GM18909 (cell line): ENCODE measurements around the gene BRSK1.

ENCODE experiments used
- ATAC-seq: cut with Tn5 transposase; IDR thresholded peaks from one replicate; pipeline ENCODE4 v1.9.1; 2021; ENCODE audit warnings: mild to moderate bottlenecking; ENCODE audit not compliant: unreplicated experiment, poor library complexity

BRSK1 gene

DNA sequence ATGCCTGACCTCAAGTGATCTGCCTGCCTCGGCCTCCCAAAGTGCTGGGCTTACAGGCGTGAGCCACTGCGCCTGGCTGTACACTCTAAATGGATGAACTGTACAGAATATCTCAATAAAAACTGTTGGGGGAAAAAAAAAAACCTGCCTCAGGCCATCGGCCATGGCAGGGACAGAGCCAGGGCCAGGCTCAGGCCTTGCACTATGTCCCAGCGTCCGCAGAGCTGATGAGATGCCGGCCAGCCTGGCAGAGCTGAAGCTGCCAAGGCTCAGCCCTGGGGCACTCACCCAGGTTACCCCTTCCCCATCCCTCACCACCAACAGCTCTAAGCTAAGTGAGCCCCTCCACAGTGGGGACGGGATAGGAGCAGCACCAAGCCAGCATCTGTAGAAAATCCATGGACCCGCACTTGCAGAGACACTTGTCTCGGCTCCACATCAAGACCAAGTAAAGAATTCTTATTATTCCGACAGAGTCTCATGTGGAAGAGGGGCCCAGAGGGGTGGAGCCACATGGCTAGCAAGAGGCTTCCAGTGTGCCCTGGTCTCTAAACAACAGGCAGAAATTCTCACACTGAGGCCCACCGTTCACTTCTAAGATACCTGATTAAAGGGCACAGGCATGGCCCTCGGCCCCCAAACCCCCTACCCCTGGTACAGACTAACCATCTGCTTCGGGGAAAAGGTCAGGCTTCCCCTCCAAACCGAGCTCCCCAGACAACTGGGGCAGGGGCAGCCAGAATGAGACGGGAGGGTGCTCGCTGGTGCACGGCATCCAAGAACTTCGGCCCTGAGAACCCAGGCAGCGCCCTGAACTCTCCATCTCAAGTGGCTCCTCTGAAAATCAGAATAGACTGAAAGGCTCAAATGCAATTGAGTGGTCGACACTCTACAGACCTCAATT, 30.8 kb upstream of the BRSK1 start:
- ATAC-seq = no peak

DNA sequence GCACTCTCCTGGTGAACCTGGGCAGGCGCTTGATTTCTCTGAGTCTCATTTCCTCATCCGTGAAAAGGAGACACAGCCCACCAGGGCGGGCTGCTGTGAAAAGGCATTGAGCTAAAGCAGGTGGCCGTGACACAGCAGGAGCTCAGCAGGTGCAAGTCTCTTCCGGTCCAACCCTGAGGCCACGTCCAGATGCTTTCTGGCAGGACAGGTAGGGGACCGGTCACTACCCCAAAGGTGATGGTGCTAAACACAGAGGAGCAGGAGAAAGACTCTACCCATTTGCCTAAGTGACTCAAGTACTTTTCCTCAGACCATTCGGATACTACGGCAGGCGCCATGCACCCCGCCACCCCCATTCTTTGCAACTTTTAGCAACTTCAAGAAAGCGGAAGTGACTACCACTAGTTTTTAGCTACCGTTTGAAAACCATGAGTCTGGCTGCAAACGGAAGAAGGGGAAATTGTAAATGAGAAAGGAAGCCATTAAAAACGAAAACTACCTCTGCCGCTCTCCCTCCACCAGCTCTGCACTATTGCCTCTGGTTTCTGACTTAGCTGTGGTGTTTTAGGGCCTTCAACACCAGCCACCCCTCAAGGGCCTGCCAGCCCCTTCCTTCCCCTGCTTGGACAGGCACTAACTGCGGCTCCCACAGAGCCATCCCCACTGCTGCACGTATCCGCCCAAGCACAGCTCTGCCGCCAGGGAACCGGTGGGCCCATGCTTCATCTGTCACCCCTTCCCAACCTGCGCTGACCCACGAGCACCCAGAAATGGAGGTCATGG, 29.8 kb upstream of the BRSK1 start:
- peak; percentile 50 for ATAC-seq

DNA sequence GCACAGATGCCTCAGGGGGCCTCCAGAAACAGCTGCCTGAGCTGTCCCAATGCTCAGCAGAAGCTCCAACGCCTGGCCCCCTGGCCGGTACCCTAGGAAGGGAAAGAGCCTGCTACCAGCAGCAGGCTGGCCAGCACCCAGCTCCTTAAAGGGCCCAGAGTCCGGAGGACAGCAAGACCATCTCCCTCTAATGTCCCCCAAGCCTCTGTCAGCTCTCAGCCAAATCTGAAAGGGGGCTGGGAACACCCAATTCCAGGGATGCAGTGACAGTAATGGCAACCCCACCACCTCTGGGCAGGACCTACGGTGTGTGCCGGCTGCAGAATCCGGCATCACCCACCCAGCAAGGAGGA, 29.2 kb upstream of the BRSK1 start:
- no peak for ATAC-seq

- no peak for ATAC-seq
Measured at GRCh38 chr19:55255618-55256423, 28.0 kb upstream of the BRSK1 start.

- ATAC-seq = no peak
Measured at GRCh38 chr19:55256562-55257460, 27.0 kb upstream of the BRSK1 start.

DNA sequence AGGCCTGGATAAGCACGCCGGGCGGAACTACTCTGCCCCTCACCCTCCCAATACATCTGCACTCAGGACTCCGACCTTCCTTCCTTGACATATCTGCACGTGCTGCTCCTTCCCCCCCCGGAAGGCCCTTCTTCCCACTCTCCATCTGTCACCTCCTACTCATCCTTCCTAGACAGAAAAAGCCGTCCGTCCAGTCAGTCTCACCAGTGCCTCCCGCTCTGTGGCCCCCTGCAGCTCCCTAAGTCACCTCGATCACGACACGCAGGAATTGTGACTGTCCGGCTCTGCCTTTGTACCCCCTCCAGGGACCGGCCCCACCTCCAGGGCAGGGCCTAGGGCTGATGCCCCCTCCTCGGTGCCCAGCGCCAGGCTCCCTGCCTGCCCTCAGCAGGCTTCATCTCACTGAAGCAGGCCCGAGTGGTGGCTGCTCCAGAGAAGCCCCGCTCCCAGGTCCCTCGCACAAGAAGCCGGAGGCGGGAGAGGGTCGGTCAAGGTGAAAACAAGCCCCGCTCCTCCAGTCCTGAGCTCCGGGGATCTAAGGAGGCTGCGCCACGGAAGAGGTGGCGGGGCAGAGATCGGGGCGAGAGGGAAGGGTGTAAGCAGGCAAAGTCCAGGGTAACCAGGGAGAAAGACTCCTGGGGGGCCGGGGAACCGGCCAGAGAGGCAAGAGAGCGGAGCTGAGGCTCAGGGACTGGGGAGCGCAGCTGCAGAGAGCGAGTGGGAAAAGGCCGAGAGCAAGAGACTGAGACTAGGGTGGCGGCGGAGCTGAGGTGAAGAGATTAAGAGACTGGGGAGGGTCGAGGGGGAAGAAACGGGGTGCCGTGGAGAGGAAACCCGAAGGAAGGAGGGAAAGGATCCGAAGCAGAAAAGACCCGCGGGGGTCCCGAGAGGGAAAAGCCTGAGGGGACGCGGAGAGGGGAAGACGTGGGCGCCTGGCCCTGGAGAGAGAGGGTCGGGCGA, 26.1 kb upstream of the BRSK1 start:
- no peak for ATAC-seq

DNA sequence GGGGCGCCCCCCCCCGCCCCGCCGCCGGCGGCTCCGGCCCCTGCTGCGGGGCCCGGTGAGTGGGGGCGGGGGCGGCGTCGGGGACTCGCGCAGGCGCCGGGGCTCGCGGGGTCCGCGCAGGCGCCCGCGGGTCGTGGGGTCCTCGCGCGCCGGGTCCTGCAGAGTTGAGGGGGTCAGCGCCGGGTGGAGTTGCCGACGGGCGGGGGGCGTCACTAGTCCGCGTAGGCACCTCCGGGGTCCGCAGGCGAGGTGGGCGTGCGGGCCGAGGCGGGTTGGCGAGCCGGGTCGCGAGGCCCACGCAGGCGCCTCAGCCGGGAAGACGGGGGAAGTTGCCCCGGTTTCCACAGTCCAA, 25.3 kb upstream of the BRSK1 start:
- peak; percentile 14 for ATAC-seq

DNA sequence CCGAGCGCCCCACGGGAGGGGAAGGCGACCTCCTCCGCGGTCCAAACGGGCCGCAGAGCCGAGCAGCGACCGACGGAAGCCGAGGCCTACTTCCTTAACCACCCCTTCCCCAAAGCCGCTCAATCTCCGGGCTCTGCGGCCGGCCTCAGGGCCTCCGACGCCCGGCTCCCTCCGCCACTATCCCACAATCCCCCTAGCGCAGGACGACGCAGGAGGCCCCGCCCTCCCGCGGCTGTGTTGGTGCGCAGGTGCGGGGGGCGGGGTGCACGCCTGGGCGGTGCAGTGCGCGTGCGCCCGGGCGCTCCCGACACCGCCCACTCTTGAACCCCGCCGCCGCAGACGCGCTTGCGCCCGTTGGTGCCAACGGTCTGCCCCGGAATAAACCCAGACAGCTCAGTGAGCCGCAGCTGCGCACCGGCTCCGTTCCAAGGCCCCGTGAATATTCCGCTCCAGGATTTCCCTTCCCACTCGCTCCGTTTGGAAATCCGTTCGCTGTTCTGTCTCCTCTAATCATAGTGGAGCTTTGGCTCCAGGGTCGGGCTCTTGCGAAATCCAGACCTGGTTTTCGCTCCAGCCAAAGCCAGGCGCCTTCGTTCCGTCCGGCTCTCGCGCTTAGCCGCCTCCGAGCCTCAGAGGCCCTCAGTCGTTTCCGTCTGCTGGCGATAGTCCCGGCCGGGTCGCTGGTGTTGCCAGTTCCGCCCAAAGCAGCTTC, 24.8 kb upstream of the BRSK1 start, which contains the start of gene PPP6R1:
TSS of gene PPP6R1 (minus strand) at position 190 of the 712 bp plus-strand sequence. CDS start 11,914 bp downstream, outside the sequence.
- peak; percentile 72 for ATAC-seq

GRCh38 chr19:55259540-55260210, 24.1 kb upstream of the BRSK1 start:
- no peak for ATAC-seq

DNA sequence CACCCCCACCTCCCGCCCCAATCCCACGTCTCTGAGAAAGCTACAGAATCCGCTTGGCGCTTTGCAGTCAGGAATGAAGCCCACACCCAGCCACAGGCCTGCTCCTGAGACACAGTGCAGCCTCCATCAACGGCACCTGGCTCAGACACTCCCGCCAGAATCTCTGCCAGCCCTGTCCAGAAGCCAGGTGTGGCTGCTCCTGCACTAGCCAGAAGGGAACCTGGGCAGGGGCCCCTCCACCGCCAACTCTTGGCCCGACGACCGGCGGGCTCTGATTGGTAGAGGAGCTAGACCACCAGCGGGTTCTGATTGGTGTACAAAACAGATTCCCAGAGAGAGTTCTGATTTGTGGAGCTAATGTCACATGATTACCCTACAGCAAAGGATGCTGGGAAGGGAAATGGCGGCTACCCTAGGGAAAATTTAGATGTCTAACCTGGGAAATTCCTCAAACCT, 22.1 kb upstream of the BRSK1 start:
- ATAC-seq = no peak

- no peak for ATAC-seq
Measured at GRCh38 chr19:55262359-55262758, 21.4 kb upstream of the BRSK1 start.

- no peak for ATAC-seq
Measured at GRCh38 chr19:55264531-55264930, 19.3 kb upstream of the BRSK1 start.

GRCh38 chr19:55265173-55265572, 18.6 kb upstream of the BRSK1 start:
- no peak for ATAC-seq

DNA sequence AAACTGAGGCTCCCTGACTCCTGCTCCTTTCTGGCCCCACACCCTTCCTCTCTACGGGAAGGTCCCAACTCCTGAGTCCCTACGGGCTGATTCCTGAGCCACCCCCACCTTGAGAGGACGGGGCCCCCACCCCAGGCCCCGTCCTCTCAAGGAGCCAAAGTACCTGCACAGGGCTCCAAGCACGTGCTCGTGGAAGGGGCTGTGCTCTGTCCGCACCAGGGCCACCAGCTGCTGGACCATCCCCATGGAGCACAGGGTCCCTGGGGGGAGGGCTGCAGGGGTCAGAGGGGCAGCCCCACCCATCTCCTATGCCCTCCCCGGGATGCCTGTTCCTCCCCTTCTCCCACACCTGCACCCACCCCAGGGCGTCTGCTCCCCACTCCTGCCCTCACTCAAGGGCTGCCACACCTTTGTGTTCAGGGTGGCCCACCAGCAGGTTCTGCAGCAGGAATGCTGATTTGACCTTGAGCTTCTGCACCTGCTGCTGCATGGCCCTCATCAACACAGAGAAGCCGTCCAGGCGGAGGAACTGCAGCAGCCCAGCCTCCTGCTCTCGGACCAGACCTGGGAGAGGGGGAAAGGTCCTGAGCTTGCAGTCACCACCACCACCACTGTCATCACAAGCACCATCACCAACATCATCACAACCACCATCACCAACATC, 17.9 kb upstream of the BRSK1 start:
- no peak for ATAC-seq

GRCh38 chr19:55266404-55266803, 17.4 kb upstream of the BRSK1 start:
- ATAC-seq = no peak

GRCh38 chr19:55266840-55267239, 17.0 kb upstream of the BRSK1 start:
- no peak for ATAC-seq

DNA sequence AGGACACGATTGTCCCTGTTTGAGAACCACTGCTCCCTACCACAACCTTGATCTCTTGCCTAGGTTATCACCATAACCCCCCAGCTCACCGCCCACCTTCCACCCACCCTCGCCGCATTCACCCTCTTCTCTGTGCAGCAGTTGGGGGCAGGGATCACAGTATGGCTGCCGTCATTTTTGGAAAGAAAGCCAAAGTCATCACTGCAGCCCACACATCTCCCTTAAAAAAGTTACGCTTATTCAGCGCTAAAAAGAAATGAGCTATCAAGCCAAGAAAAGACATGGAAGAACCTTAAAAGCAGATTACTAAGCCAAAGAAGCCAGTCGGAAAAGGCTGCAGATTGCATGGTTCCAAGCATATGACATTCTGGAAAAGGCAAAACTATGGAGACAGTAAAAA, 14.5 kb upstream of the BRSK1 start:
- ATAC-seq = no peak
